Thoracic aorta (tissue), 2 donors: Measurements from ENCODE around the gene GLT1D1. TPM values are rescaled to one million over a fixed set of nuclear protein-coding genes. Genes with fewer than 3 reads are reported as not detected.

Experiments
- ATAC-seq: fragments of 150-250 bp; one replicate; pipeline ENCODE4 v1.8.0; 2017; ENCODE audit warnings: low read depth; ENCODE audit not compliant: insufficient number of reproducible peaks, low FRiP score
- DNase-seq: peaks from one replicate; pipeline ENCODE4 v3.0.0-alpha.2; 2020; ENCODE audit warnings: low spot score
- H3K27ac ChIP-seq, 2 donors: fragments of 200-600 bp; sonication (generic); 1 replicate in 1 of 2; 2 replicates in 1 of 2; pipeline ENCODE4 v1.5.1; 2016; ENCODE audit warnings: mild to moderate bottlenecking in 2 of 2, moderate library complexity in 2 of 2
- H3K27me3 ChIP-seq: fragments of 200-600 bp; sonication (generic); replicated peaks from 2 replicates; pipeline ENCODE4 v1.6.0; 2016; ENCODE audit warnings: mild to moderate bottlenecking; ENCODE audit not compliant: insufficient read depth
- H3K36me3 ChIP-seq: fragments of 200-600 bp; sonication (generic); one replicate; pipeline ENCODE4 v1.5.1; 2016
- H3K4me1 ChIP-seq, 2 donors: fragments of 200-600 bp; sonication (generic); 1 replicate in 1 of 2; 2 replicates in 1 of 2; pipeline versions ENCODE4 v1.5.1 to v1.6.0; 2016; ENCODE audit warnings: low read depth in 2 of 2, mild to moderate bottlenecking in 1 of 2; ENCODE audit not compliant: control insufficient read depth in 1 of 2
- H3K4me3 ChIP-seq: fragments of 200-600 bp; sonication (generic); 2 replicates; pipeline ENCODE4 v1.5.1; 2016; ENCODE audit warnings: mild to moderate bottlenecking
- H3K9me3 ChIP-seq: fragments of 200-600 bp; sonication (generic); 2 replicates; pipeline ENCODE4 v1.5.1; 2016
- CTCF ChIP-seq: fragments of 200-600 bp; sonication (generic); IDR thresholded peaks from one replicate; pipeline ENCODE4 v1.5.1; 2019; ENCODE audit warnings: antibody characterized with exemption
- total RNA-seq, 2 donors: library from RNA; depleted of rRNA; stranded (reverse); fragments of >200 nt; gene quantifications; one replicate each; pipeline versions ENCODE4 v1.1.0 to v1.2.3, GENCODE V29; 2016

Gene GLT1D1
- total RNA-seq, 2 donors from 2014 or later, result 0.68 to 0.85 TPM

DNA sequence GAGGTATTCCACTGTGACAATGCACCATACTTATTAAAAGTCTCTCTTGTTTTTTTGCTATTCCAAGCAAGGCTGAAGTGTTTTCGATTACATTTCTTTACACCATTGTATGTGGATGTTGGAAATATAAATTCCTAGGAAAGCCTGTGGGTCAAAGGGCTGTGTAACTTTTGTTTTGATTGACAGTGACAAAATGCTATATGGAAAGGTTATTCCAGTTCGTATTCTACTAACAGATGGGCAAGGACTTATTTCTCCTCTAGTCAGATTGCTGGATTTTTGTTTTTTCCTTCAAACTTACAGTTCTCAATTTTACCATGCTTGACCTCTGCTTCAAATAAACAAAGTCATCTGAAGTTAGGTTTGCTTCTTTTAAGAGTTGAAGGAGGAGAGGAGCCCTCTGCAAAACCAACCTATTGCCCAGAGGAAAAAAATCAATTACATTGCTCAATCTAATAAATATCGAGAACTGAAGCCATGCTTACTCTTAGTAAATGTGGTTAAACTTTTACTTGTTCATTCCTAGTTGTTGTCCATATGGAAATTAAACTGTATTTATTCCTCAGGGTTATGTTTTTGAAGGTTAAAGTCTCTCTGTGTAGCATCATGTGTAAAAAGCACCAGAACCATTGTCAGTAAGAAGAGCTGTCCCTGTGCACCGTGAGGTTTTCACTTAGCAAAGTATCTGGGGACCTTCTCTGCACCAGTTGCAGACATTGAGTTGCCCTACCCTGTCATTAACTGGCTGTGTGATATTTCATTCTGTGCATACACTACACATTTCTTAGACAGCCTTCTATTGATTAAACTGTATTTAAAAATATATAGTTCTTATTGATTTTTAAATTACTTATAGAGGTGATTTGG is 26.9 kb downstream of the GLT1D1 start:
- Histone ChIP-seq H3K4me1 (no peaks in the 10 kb centered on the region), H3K27me3 (no peaks in the 10 kb centered on the region), H3K36me3 (no peaks in the 10 kb centered on the region), H3K27ac (no peak overlapping the region), H3K4me3 (no peak overlapping the region), H3K9me3 (peaks cover 15% of the 10 kb centered on the region)
- no peak for TF ChIP-seq CTCF
- ATAC-seq, result no peak
- no peak for DNase-seq

DNA sequence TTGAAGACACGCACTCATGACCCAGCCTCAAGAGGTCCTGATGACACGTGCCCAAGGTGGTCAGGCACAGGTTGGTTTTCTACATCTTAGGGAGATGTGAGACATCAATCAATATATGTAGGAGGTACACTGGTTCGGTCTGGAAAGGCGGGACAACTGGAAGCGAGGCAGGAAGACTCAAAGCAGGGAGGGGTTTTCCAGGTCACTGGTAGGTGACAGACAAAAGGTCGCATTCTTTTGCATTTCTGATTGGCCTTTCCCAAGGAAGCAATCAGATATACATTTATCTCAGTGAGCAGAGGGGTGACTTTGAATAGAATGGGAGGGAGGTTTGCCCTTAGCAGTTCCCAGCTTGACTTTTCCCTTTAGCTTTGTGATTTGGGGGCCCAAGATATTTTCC is 38.6 kb downstream of the GLT1D1 start:
- no peak overlapping the region for H3K4me3 ChIP-seq
- H3K36me3 ChIP-seq, result no peaks in the 10 kb centered on the region
- H3K9me3 ChIP-seq, result no peaks in the 10 kb centered on the region
- H3K27ac ChIP-seq, result no peak overlapping the region
- no peak for TF ChIP-seq CTCF
- DNase-seq (no peak), ATAC-seq (no peak)
- no peaks in the 10 kb centered on the region for H3K27me3 ChIP-seq
- H3K4me1 ChIP-seq, result no peaks in the 10 kb centered on the region

DNA sequence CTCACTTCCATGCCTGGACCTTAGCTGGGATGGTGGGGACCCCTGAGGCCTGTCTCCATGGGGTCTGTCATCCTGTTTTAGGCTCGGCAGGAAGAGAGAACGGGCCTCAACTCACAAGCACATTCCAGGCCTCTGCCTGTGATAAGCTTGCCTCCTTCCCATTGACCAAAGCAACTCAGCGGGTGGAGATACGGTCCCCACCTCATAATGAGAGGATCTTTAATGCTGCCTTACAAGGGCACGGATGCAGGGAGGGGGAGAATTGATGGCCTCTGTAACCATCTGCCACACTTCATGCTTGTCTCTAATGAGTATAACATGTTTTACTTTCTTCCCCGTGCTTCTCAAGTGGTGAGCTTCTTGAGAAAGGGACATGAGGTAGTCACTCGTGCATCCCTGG is 50.0 kb downstream of the GLT1D1 start:
- H3K4me3 ChIP-seq, result no peak overlapping the region
- H3K4me1 ChIP-seq, result peaks cover 0 to 6% of the 10 kb centered on the region in 2 donors
- H3K27ac ChIP-seq, result no peak overlapping the region
- H3K27me3 ChIP-seq, result no peaks in the 10 kb centered on the region
- no peaks in the 10 kb centered on the region for H3K36me3 ChIP-seq
- TF ChIP-seq CTCF, result no peak
- no peak for DNase-seq
- no peaks in the 10 kb centered on the region for H3K9me3 ChIP-seq
- no peak for ATAC-seq

- H3K36me3 ChIP-seq, result no peaks in the 10 kb centered on the region
- no peak for DNase-seq
- H3K4me3 ChIP-seq, result no peak overlapping the region
- TF ChIP-seq CTCF, result no peak
- no peaks in the 10 kb centered on the region for H3K9me3 ChIP-seq
- H3K27ac ChIP-seq, result no peak overlapping the region
- H3K4me1 ChIP-seq, result peaks cover 0 to 6% of the 10 kb centered on the region in 2 donors
- no peak for ATAC-seq
- H3K27me3 ChIP-seq, result no peaks in the 10 kb centered on the region
Measured at GRCh38 chr12:128905003-128905544, 51.8 kb downstream of the GLT1D1 start.

DNA sequence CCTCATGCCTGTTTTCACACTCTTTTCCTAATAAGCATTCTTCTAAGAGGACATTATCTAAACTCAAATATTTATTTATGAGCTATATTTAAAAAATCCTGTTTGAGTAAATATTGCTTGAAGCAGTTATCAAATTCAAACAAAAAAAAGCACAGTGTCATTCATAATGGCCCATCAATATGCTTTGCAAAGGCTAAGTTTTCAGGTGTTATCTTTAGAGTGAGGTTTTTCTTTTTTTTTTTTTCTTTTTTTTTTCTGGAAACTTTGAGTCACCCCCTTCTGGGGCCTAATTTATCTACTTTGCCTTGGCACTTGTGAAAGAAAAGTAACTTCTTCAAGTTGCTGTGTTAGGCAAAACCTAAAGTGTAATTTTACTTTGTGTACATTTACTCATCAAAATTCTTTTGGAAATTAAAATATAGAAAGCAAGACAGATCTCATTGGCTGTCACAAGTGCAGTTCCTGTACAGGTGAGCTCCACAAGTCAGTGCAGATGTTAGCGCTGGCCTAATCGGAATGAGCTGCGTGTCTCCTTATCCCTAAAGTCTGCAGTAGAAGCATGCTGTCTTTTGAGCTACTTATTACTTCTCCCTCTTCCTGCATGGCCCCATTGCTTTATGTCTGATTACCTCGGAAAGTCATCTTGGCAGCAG is 53.3 kb downstream of the GLT1D1 start:
- H3K36me3 ChIP-seq, result no peaks in the 10 kb centered on the region
- ATAC-seq (no peak), DNase-seq (no peak)
- no peaks in the 10 kb centered on the region for H3K9me3 ChIP-seq
- H3K4me1 ChIP-seq, result peaks cover 0 to 6% of the 10 kb centered on the region in 2 donors
- H3K27me3 ChIP-seq, result no peaks in the 10 kb centered on the region
- TF ChIP-seq CTCF, result no peak
- no peak overlapping the region for H3K4me3 ChIP-seq
- no peak overlapping the region for H3K27ac ChIP-seq
